ENCODE results near the gene MBD2.

DNA sequence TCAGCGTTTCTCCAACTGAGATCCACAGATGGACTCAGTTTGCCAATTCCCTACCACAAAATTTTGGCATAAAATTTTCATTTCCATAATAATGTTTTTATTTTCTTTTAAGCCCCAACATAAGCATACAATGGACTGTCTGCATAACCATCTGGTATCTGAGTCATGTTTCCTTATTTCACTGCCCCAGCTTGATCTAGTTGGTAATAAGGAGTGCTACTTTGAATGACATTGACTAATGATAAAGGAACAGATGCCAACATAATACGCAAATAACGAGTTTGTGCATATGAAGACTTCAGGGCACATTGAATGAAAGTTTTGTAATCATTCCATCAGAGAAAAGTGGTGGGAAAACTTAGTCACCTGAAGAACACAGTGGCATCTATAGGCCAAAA, 8.8 kb upstream of the MBD2 start:
- TF ChIP-seq, protein P1, sequence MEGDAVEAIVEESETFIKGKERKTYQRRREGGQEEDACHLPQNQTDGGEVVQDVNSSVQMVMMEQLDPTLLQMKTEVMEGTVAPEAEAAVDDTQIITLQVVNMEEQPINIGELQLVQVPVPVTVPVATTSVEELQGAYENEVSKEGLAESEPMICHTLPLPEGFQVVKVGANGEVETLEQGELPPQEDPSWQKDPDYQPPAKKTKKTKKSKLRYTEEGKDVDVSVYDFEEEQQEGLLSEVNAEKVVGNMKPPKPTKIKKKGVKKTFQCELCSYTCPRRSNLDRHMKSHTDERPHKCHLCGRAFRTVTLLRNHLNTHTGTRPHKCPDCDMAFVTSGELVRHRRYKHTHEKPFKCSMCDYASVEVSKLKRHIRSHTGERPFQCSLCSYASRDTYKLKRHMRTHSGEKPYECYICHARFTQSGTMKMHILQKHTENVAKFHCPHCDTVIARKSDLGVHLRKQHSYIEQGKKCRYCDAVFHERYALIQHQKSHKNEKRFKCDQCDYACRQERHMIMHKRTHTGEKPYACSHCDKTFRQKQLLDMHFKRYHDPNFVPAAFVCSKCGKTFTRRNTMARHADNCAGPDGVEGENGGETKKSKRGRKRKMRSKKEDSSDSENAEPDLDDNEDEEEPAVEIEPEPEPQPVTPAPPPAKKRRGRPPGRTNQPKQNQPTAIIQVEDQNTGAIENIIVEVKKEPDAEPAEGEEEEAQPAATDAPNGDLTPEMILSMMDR (tag by site-specific recombination; IDR thresholded peaks at IDR 0.05) = no peak
- TF ChIP-seq, protein P2, sequence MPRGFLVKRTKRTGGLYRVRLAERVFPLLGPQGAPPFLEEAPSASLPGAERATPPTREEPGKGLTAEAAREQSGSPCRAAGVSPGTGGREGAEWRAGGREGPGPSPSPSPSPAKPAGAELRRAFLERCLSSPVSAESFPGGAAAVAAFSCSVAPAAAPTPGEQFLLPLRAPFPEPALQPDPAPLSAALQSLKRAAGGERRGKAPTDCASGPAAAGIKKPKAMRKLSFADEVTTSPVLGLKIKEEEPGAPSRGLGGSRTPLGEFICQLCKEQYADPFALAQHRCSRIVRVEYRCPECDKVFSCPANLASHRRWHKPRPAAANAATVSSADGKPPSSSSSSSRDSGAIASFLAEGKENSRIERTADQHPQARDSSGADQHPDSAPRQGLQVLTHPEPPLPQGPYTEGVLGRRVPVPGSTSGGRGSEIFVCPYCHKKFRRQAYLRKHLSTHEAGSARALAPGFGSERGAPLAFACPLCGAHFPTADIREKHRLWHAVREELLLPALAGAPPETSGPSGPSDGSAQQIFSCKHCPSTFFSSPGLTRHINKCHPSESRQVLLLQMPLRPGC (tag by site-specific recombination; IDR thresholded peaks at IDR 0.05) = no peak

Measured in HEK293 (cell line).